Omental fat pad (tissue), 4 donors: ENCODE data around the gene LSM14B. TPM values are rescaled to one million over a fixed set of nuclear protein-coding genes. Genes with fewer than 3 reads are reported as not detected.

Experiments
- ATAC-seq: fragments of 150-250 bp; one replicate; pipeline ENCODE4 v1.9.1; 2016; ENCODE audit warnings: mild to moderate bottlenecking, moderate library complexity; ENCODE audit not compliant: low FRiP score
- DNase-seq: peaks from one replicate; pipeline ENCODE4 v3.0.0-alpha.2; 2019; ENCODE audit warnings: low spot score
- total RNA-seq, 4 donors: library from RNA; depleted of rRNA; stranded (reverse); fragments of >200 nt; gene quantifications; one replicate each; pipeline ENCODE4 v1.1.0, GENCODE V29; 2016
- TF ChIP-seq, protein P1 (sequence below), 3 donors: fragments of 450-650 bp; IDR thresholded peaks; one replicate each; pipeline ENCODE4 v1.5.1; 2016 to 2017; ENCODE audit warnings: antibody characterized with exemption in 3 of 3, mild to moderate bottlenecking in 3 of 3, moderate library complexity in 2 of 3

LSM14B gene
- total RNA-seq, 4 donors from 2014 or later = 13.1 to 23.8 (median 16.0) TPM

DNA sequence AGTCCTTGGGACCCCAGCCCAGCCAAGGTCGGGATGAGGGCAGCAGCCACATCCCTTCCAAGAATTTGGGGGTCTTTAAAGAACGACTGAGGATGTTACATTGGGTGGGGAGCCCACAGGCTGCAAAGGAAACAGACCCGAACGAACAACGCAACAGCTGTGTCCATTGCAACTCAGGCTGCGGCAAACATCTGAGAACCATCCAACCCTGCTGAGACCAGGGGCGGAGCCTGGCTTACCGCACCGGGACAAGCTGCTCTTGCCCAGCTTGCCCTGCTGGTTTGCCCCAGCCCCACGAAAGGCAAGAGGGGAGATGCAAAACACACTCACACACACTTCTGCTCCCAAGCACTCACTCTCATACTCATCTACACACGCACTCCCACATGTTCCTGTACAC, 35.0 kb upstream of the LSM14B start:
- no peak for DNase-seq

DNA sequence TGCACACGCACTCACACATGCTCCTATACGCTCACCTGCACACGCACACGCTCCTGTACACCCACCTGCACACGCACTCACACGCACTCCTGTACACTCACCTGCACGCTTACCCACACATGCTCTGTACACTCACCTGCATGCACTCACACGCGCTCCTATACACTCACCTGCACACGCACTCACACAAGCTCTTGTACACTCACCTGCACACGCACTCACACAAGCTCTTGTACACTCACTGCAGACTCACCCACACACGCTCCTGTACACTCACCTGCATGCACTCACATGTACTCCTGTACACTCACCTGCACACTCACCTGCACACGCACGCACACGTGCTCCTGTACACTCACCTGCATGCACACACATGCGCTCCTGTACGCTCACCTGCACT, 34.6 kb upstream of the LSM14B start:
- ATAC-seq (no peak), DNase-seq (no peak)
- TF ChIP-seq, protein P1, sequence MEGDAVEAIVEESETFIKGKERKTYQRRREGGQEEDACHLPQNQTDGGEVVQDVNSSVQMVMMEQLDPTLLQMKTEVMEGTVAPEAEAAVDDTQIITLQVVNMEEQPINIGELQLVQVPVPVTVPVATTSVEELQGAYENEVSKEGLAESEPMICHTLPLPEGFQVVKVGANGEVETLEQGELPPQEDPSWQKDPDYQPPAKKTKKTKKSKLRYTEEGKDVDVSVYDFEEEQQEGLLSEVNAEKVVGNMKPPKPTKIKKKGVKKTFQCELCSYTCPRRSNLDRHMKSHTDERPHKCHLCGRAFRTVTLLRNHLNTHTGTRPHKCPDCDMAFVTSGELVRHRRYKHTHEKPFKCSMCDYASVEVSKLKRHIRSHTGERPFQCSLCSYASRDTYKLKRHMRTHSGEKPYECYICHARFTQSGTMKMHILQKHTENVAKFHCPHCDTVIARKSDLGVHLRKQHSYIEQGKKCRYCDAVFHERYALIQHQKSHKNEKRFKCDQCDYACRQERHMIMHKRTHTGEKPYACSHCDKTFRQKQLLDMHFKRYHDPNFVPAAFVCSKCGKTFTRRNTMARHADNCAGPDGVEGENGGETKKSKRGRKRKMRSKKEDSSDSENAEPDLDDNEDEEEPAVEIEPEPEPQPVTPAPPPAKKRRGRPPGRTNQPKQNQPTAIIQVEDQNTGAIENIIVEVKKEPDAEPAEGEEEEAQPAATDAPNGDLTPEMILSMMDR (IDR thresholded peaks at IDR 0.05) = no peak

More for the DNA sequence above, 35.0 kb upstream of the LSM14B start:
- TF ChIP-seq, protein P1 (IDR thresholded peaks at IDR 0.05) = no peak
- ATAC-seq = no peak

DNA sequence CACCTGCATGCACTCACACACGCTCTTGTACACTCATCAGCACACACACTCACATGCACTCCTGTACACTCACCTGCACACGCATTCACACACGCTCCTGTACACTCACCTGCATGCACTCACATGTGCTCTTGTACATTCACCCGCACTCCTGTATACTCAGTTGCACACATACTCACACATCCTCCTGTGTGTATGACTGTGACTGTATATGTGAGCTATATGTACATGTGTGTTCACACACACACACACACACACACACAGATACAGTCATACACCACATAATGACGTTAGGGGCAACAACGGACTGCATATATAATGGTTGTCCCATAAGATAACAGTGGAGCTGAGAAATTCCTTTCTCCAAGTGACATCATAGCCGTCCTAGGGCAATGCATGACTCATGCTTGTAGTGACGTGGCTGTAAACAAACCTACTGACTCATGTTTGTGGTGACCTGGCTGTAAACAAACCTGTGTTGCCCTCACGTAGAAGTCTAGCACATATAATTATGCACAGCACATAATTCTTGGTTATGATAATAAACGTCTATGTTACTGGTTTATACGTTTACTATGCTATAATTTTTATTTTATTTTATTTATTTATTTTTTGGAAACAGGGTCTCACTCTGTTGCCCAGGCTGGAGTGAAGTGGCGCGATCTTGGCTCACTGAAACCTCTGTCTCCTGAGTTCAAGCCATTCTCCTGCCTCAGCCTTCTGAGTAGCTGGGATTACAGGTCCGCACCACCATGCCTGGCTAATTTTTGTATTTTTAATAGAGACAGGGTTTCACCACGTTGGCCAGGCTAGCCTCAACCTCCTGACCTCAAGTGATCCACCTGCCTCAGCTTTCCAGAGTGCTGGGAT, 33.8 kb upstream of the LSM14B start:
- DNase-seq = no peak
- TF ChIP-seq, protein P1 (IDR thresholded peaks at IDR 0.05) = no peak
- ATAC-seq = no peak

DNA sequence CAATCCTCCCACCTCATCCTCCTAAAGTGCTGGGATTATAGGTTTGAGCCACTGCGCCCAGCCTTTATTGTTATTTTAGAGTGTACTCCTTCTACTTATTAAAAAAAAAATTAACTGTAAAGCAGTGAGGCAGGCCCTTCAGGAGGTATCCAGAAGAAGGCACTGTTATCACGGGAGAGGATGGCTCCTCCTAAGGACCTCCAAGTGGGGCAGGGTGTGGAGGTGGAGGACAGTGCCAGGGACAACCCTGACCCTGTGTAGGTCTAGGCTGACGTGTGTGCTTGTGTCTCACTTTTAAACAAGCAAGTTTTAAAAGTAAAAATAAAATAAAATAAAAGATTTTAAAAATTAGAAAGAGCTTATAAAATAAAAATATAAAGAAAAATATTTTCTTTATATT, 32.9 kb upstream of the LSM14B start:
- DNase-seq = no peak
- TF ChIP-seq, protein P1 (IDR thresholded peaks at IDR 0.05) = no peak
- no peak for ATAC-seq

DNA sequence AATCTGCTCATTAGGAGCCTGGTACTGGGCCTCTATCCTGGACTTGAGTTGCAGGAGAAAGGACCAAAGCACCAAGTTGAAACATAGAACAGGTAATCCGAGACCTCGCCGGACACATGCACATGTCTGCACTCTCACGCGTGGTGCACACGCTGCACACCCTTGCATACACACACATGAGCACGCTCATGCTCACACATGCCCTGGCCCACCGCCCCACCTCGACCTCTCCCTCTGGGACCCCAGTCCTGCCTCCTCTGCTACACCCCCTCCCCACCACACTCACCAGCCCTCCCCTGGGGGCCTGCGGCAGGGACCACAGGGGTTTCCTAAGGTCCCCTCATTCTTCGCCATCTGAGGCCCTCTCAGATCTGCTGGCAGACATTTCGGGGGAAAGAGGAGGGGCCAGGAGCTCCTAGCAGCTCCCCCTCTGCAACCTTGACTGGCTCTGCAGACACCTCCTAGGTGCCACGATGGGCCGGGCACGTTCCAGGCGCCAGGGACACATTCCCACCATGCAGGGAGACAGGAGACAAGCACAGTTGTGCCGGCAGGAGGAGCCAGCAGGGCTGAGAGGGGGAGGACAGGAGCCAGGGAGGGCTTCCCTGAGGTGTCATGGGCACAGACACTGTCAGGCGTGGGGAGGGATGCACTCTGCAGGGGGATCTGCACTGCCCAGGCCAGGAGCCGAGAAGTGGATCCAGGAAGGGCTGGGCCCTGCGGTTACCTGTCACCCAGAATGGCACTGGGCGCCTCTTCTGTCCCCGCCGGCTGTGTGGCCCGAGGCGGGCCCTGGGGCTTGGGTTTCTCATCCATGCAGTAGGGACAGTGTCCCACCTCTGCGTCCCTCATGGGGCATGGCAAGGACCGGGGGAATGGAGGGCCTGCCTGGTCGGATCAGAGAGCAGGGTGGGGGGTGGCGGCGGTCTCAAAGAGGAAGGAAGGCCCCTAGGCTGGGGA, 25.6 kb upstream of the LSM14B start:
- DNase-seq (no peak), ATAC-seq (no peak)
- TF ChIP-seq, protein P1 (IDR thresholded peaks at IDR 0.05) = no peak

DNA sequence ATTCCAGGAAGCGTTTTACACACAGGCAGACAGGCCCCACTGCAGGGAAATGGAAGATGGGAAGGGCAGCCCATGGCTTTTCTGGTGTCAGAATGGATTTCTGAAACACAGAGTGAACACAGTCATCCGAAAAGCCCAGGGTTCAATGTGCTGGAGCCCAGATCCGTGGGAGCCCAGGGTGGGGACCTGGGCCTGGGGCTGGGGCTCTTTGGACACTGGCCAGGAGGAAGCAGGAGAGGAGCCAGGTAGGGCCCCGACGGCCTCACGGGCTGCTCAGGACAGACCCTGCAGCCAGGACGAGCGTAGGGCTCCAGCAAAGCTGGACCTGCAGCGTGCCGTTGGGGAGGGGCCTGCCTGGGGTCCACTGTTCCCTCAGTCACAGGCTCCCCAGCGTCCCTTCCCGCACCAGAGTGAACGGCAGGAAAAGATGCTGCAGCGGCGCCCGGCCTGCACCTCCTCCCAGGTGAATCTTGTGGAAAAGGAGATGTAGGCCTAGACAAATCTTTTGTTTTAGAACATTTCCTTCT, 24.3 kb upstream of the LSM14B start:
- TF ChIP-seq, protein P1 (IDR thresholded peaks at IDR 0.05) = no peak
- DNase-seq = no peak

More for the DNA sequence above, 24.3 kb upstream of the LSM14B start:
- ATAC-seq = no peak
